OCI-LY1 (cell line): ENCODE results near the gene TNS3.

Source experiments
- H2AFZ ChIP-seq: fragments of 200-600 bp; sonication (generic), shearing (Covaris generic); 2 replicates; pipeline ENCODE4 v1.6.0; 2014; ENCODE audit warnings: antibody characterized with exemption, mild to moderate bottlenecking, low read length
- H3F3A ChIP-seq: fragments of 200-600 bp; sonication (generic), shearing (Covaris generic); 2 replicates; pipeline ENCODE4 v1.6.0; 2014; ENCODE audit warnings: mild to moderate bottlenecking, antibody characterized with exemption, low read length, moderate library complexity; ENCODE audit not compliant: insufficient read depth
- H3K27ac ChIP-seq: fragments of 200-600 bp; sonication (generic); 2 replicates; pipeline ENCODE4 v1.5.1; 2014; ENCODE audit warnings: low read length, mixed run types, mild to moderate bottlenecking, low read depth; ENCODE audit not compliant: poor library complexity, severe bottlenecking
- H3K27me3 ChIP-seq: fragments of 200-600 bp; sonication (generic); 2 replicates; pipeline ENCODE4 v1.6.0; 2014; ENCODE audit warnings: antibody characterized with exemption, mild to moderate bottlenecking, low read length, moderate library complexity; ENCODE audit not compliant: insufficient read depth
- H3K36me3 ChIP-seq: fragments of 200-600 bp; sonication (generic); 2 replicates; pipeline ENCODE4 v1.6.1; 2014; ENCODE audit warnings: mild to moderate bottlenecking, antibody characterized with exemption, low read length, moderate library complexity, mixed read lengths; ENCODE audit not compliant: insufficient read depth
- H3K4me1 ChIP-seq: fragments of 200-600 bp; sonication (generic); 2 replicates; pipeline ENCODE4 v1.5.1; 2014; ENCODE audit warnings: mild to moderate bottlenecking, low read length, moderate library complexity; ENCODE audit not compliant: insufficient read depth, severe bottlenecking
- H3K4me2 ChIP-seq: fragments of 200-600 bp; sonication (generic), shearing (Covaris generic); 2 replicates; pipeline ENCODE4 v1.6.1; 2014; ENCODE audit warnings: low read length
- H3K4me3 ChIP-seq: fragments of 200-600 bp; sonication (generic); 2 replicates; pipeline ENCODE4 v1.5.1; 2014; ENCODE audit warnings: low read length, low read depth, mild to moderate bottlenecking, mixed read lengths; ENCODE audit not compliant: poor library complexity, severe bottlenecking
- H3K79me2 ChIP-seq: fragments of 200-600 bp; shearing (Covaris generic); 2 replicates; pipeline ENCODE4 v1.6.1; 2016; ENCODE audit warnings: mixed run types, low read length, mixed read lengths; ENCODE audit not compliant: insufficient read depth
- H3K9ac ChIP-seq: fragments of 200-600 bp; sonication (generic), shearing (Covaris generic); 2 replicates; pipeline ENCODE4 v1.6.1; 2014; ENCODE audit warnings: mild to moderate bottlenecking, low read length, mixed read lengths
- H3K9me2 ChIP-seq: fragments of 200-600 bp; sonication (generic), shearing (Covaris generic); 2 replicates; pipeline ENCODE4 v1.6.1; 2014; ENCODE audit warnings: low read depth, mild to moderate bottlenecking, low read length, mixed read lengths
- H3K9me3 ChIP-seq: fragments of 200-600 bp; shearing (Covaris generic); 2 replicates; pipeline ENCODE4 v1.6.1; 2014; ENCODE audit warnings: low read length, mixed read lengths
- H4K20me1 ChIP-seq: fragments of 200-600 bp; sonication (generic), shearing (Covaris generic); 2 replicates; pipeline ENCODE4 v1.6.0; 2016; ENCODE audit warnings: mild to moderate bottlenecking, low read length; ENCODE audit not compliant: insufficient read depth
- CTCF ChIP-seq: fragments of 200-600 bp; sonication (generic), shearing (Covaris generic); IDR thresholded peaks from 2 replicates; pipeline ENCODE4 v1.5.1; 2017; ENCODE audit warnings: mild to moderate bottlenecking, antibody characterized with exemption, low read length, moderate library complexity, mixed read lengths
- EZH2 ChIP-seq: fragments of 200-600 bp; sonication (generic), shearing (Covaris generic); IDR thresholded peaks from 2 replicates; pipeline ENCODE4 v1.8.0; 2017; ENCODE audit warnings: borderline replicate concordance, mixed run types, mild to moderate bottlenecking, antibody characterized with exemption, low read length, moderate library complexity, mixed read lengths

Gene TNS3

GRCh38 chr7:47239034-47239433 is 342.9 kb downstream of the TNS3 start:
- Histone ChIP-seq H4K20me1 (no peaks in the 10 kb centered on the region), H3K9me2 (no peaks in the 10 kb centered on the region), H3K4me1 (no peaks in the 10 kb centered on the region), H3K79me2 (no peaks in the 10 kb centered on the region), H3K4me2 (no peak overlapping the region), H2AFZ (no peak overlapping the region), H3K4me3 (no peak overlapping the region), H3K36me3 (no peaks in the 10 kb centered on the region), H3K27me3 (0 out of 2 replicates have a peak, but pooled peaks cover 7% of the 10 kb centered on the region), H3F3A (no peaks in the 10 kb centered on the region), H3K27ac (no peak overlapping the region), H3K9me3 (0 out of 2 replicates have a peak, but pooled peaks cover 2% of the 10 kb centered on the region), H3K9ac (no peak overlapping the region)
- TF ChIP-seq CTCF (no peak), EZH2 (no peak)

GRCh38 chr7:47236480-47237129 is 345.3 kb downstream of the TNS3 start:
- Histone ChIP-seq H3K27ac (no peak overlapping the region), H3K4me2 (no peak overlapping the region)

GRCh38 chr7:47233996-47234395 is 347.9 kb downstream of the TNS3 start:
- Histone ChIP-seq H3F3A (no peaks in the 10 kb centered on the region), H3K4me2 (no peak overlapping the region), H3K27ac (no peak overlapping the region), H3K27me3 (0 out of 2 replicates have a peak, but pooled peaks cover 7% of the 10 kb centered on the region), H3K9ac (no peak overlapping the region), H3K9me3 (0 out of 2 replicates have a peak, but pooled peaks cover 2% of the 10 kb centered on the region), H4K20me1 (no peaks in the 10 kb centered on the region), H3K36me3 (no peaks in the 10 kb centered on the region), H3K4me1 (no peaks in the 10 kb centered on the region), H3K9me2 (no peaks in the 10 kb centered on the region), H3K79me2 (no peaks in the 10 kb centered on the region), H2AFZ (no peak overlapping the region), H3K4me3 (no peak overlapping the region)
- no peak for TF ChIP-seq CTCF
- TF ChIP-seq EZH2: no peak

More at GRCh38 chr7:47236480-47237129, 345.3 kb downstream of the TNS3 start:
- Histone ChIP-seq H3K27me3 (0 out of 2 replicates have a peak, but pooled peaks cover 7% of the 10 kb centered on the region), H3K4me3 (no peak overlapping the region), H3K36me3 (no peaks in the 10 kb centered on the region), H3F3A (no peaks in the 10 kb centered on the region), H3K9ac (no peak overlapping the region), H3K79me2 (no peaks in the 10 kb centered on the region), H3K9me2 (no peaks in the 10 kb centered on the region), H3K4me1 (no peaks in the 10 kb centered on the region), H2AFZ (no peak overlapping the region), H4K20me1 (no peaks in the 10 kb centered on the region), H3K9me3 (0 out of 2 replicates have a peak, but pooled peaks cover 2% of the 10 kb centered on the region)
- TF ChIP-seq EZH2 (no peak), CTCF (no peak)
